ENCODE measurements around the gene KNSTRN. TPM values are rescaled to one million over a fixed set of nuclear protein-coding genes. Genes with fewer than 3 reads are reported as not detected.

KNSTRN gene
- total and polyA plus RNA-seq, 2 donors (not counting 3 experiments of a cell fraction or from before 2014, with no cell fraction given), result 24.4 to 61.4 TPM

DNA sequence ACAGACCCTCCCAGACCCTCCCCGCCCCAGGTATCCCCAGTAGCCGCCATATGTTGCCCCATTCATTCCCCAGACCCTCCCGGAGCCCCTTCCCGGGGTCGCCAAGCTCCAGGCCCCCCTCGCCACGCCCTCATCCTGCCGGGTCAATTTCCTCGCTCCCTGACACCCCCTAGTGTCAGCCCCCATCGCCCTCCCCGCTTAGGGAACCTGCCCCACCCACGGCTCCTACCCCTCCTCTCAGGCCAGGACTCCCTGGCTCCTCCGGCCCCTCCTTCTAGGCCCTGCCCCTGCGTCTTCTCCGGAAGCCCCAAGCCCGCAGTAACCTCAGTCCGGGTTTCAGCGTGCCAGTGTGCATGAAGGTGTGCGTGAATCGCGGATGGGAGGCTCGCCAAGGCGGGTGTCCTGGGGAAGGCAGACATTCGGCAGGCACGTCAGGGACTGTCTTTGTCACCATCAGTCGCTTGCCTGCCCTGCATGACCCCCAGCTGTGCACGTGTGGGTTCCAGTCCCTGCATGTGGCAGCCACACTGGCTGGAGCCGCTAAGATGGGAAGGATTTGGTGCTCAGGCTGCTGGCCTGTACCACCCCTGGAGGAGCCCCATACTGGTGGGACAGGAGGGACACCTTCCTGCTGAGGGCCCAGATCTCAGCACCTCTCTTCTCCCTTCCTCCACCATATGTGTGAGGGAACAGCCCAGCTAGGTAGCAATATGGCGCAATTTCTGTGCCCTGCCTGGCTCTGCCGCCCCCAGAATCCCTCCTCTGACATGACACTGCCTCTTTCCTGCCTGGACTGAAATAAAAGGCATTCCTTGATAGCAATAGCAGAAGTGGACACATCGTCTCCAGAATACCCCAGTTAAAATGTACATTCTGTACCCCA lies 23.8 kb upstream of the KNSTRN start:
- dilution Hi-C loops (cut with MboI; ENCODE audit: extremely low pct_ligation_motif_present, low sequenced_read_pairs) (no loop called here), intact Hi-C loops (cut with micrococcal nuclease) (loop anchor here (1.0 kb wide), 2 partner anchors 10 to 35 kb away; partner anchors contain the start of gene INAFM2)
- DNase-seq (ENCODE audit: low read depth, low spot score), result no peak
- H3K4me1 ChIP-seq (ENCODE audit: control insufficient read depth, extremely low read depth, insufficient read depth, low read length), result peaks cover 8% of the 10 kb centered on the region
- H2AFZ ChIP-seq (ENCODE audit: low read depth, low read length), result peak overlapping the region; percentile 18
- no peak overlapping the region for H3K27ac ChIP-seq (ENCODE audit: insufficient read depth, low read depth, low read length)
- peak overlapping the region in 2 of 3 experiments; percentile 13 to 26 for H3K4me3 ChIP-seq (replicated peaks in 1 of 3; ENCODE audit: insufficient read depth in 1 of 3, low read depth in 1 of 3, low read length in 3 of 3)
- H4K20me1 ChIP-seq (replicated peaks; ENCODE audit: control insufficient read depth, extremely low read depth, insufficient read depth, low read length), result no peaks in the 10 kb centered on the region
- no peaks in the 10 kb centered on the region for H3K79me2 ChIP-seq (ENCODE audit: control insufficient read depth, insufficient read depth, low read length)
- H3K9me1 ChIP-seq (replicated peaks; ENCODE audit: control insufficient read depth, extremely low read depth, insufficient read depth, low read length), result no peaks in the 10 kb centered on the region
- no peaks in the 10 kb centered on the region for H3K36me3 ChIP-seq (ENCODE audit: control insufficient read depth in 2 of 2, extremely low read depth in 1 of 2, insufficient read depth in 2 of 2, low read length in 2 of 2)
- TF ChIP-seq FOS (IDR thresholded peaks at IDR 0.05; ENCODE audit: borderline replicate concordance, insufficient read depth, low read length), result no peak
- TF ChIP-seq, protein P1, sequence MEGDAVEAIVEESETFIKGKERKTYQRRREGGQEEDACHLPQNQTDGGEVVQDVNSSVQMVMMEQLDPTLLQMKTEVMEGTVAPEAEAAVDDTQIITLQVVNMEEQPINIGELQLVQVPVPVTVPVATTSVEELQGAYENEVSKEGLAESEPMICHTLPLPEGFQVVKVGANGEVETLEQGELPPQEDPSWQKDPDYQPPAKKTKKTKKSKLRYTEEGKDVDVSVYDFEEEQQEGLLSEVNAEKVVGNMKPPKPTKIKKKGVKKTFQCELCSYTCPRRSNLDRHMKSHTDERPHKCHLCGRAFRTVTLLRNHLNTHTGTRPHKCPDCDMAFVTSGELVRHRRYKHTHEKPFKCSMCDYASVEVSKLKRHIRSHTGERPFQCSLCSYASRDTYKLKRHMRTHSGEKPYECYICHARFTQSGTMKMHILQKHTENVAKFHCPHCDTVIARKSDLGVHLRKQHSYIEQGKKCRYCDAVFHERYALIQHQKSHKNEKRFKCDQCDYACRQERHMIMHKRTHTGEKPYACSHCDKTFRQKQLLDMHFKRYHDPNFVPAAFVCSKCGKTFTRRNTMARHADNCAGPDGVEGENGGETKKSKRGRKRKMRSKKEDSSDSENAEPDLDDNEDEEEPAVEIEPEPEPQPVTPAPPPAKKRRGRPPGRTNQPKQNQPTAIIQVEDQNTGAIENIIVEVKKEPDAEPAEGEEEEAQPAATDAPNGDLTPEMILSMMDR (IDR thresholded peaks at IDR 0.05; ENCODE audit: extremely low read depth in 1 of 2, insufficient read depth in 1 of 2, low read depth in 1 of 2, low read length in 2 of 2), result no peak
- TF ChIP-seq GATA2 (IDR thresholded peaks at IDR 0.05; ENCODE audit: insufficient read depth, insufficient read length, low read depth, low read length), result no peak
- ChIA-PET CTCF (interaction anchor here (1.1 to 6.4 kb wide), 5 partner anchors 10 to 49 kb away, joined by 3 to 82 read pairs (median 4); no protein-coding TSS in a partner anchor), POLR2A (no interaction called here)
- no peak for FAIRE-seq
- H3K9me3 ChIP-seq (replicated peaks; ENCODE audit: control insufficient read depth, insufficient read depth, low read length), result no peaks in the 10 kb centered on the region
- H3K4me2 ChIP-seq (ENCODE audit: insufficient read depth, low read length), result peak overlapping the region; percentile 46
- H3K9ac ChIP-seq (replicated peaks; ENCODE audit: extremely low read depth, insufficient read depth, low read length), result no peak overlapping the region
- peaks cover 6 to 9% of the 10 kb centered on the region in 2 experiments for H3K27me3 ChIP-seq (ENCODE audit: control insufficient read depth in 2 of 2, insufficient read depth in 2 of 2, low read length in 2 of 2)
- no TSS peak for BruUV-seq (replicated peaks)

DNA sequence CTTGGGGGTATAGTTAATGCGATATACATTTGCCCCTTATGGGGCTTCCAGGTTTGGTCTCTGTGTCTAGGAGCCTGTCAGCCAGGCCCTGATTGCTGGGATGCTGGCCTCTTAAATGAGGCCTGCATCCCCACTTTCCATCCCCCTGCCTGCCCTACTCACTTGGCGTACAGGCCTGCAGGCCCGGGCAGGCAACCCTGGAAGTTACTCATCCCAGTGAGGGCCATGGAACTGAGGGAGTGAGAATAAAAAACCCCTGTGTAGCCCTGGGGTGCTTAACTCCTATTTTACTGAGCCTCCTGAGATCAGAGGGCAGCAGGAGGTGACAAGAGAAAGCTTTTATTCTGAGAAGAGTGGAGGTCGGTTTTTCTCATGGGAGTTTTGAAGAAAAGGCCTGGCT lies 22.5 kb upstream of the KNSTRN start:
- no TSS peak for BruUV-seq (replicated peaks)
- H2AFZ ChIP-seq (ENCODE audit: low read depth, low read length), result no peak overlapping the region
- H3K9me3 ChIP-seq (replicated peaks; ENCODE audit: control insufficient read depth, insufficient read depth, low read length), result no peaks in the 10 kb centered on the region
- no peaks in the 10 kb centered on the region for H3K9me1 ChIP-seq (replicated peaks; ENCODE audit: control insufficient read depth, extremely low read depth, insufficient read depth, low read length)
- intact Hi-C loops (cut with micrococcal nuclease) (no loop called here), dilution Hi-C loops (cut with MboI; ENCODE audit: extremely low pct_ligation_motif_present, low sequenced_read_pairs) (no loop called here)
- H3K4me3 ChIP-seq (replicated peaks in 1 of 3; ENCODE audit: insufficient read depth in 1 of 3, low read depth in 1 of 3, low read length in 3 of 3), result no peak overlapping the region
- FAIRE-seq (no peak), DNase-seq (ENCODE audit: low read depth, low spot score) (no peak)
- TF ChIP-seq MYC (IDR thresholded peaks at IDR 0.05; ENCODE audit: low read depth, low read length) (no peak), POLR2AphosphoS5 (IDR thresholded peaks at IDR 0.05; ENCODE audit: insufficient read depth, low read depth, low read length) (no peak), EZH2 (IDR thresholded peaks at IDR 0.05; ENCODE audit: borderline replicate concordance, low read depth, low read length, severe bottlenecking) (no peak), FOS (IDR thresholded peaks at IDR 0.05; ENCODE audit: borderline replicate concordance, insufficient read depth, low read length) (no peak), POLR2A (IDR thresholded peaks at IDR 0.05; ENCODE audit: low read depth, low read length) (no peak), JUN (IDR thresholded peaks at IDR 0.05; ENCODE audit: borderline replicate concordance, insufficient read depth, insufficient read length, low read depth) (no peak), GATA2 (IDR thresholded peaks at IDR 0.05; ENCODE audit: insufficient read depth, insufficient read length, low read depth, low read length) (no peak)
- TF ChIP-seq, protein P2, sequence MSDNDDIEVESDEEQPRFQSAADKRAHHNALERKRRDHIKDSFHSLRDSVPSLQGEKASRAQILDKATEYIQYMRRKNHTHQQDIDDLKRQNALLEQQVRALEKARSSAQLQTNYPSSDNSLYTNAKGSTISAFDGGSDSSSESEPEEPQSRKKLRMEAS (IDR thresholded peaks at IDR 0.05; ENCODE audit: insufficient read depth, insufficient read length), result no peak
- TF ChIP-seq, protein P1 (IDR thresholded peaks at IDR 0.05; ENCODE audit: extremely low read depth in 1 of 2, insufficient read depth in 1 of 2, low read depth in 1 of 2, low read length in 2 of 2), result no peak
- ChIA-PET CTCF (no interaction called here), POLR2A (no interaction called here)
- no peaks in the 10 kb centered on the region for H3K79me2 ChIP-seq (ENCODE audit: control insufficient read depth, insufficient read depth, low read length)
- H3K9ac ChIP-seq (replicated peaks; ENCODE audit: extremely low read depth, insufficient read depth, low read length), result no peak overlapping the region
- H3K4me2 ChIP-seq (ENCODE audit: insufficient read depth, low read length), result no peak overlapping the region
- no peaks in the 10 kb centered on the region for H4K20me1 ChIP-seq (replicated peaks; ENCODE audit: control insufficient read depth, extremely low read depth, insufficient read depth, low read length)
- peaks cover 8% of the 10 kb centered on the region for H3K4me1 ChIP-seq (ENCODE audit: control insufficient read depth, extremely low read depth, insufficient read depth, low read length)
- peaks cover 6 to 9% of the 10 kb centered on the region in 2 experiments for H3K27me3 ChIP-seq (ENCODE audit: control insufficient read depth in 2 of 2, insufficient read depth in 2 of 2, low read length in 2 of 2)
- no peaks in the 10 kb centered on the region for H3K36me3 ChIP-seq (ENCODE audit: control insufficient read depth in 2 of 2, extremely low read depth in 1 of 2, insufficient read depth in 2 of 2, low read length in 2 of 2)
- no peak overlapping the region for H3K27ac ChIP-seq (ENCODE audit: insufficient read depth, low read depth, low read length)
